HEK293 (cell line): ENCODE measurements around the gene PHF13.

Experiments
- CTCF ChIA-PET: fragments of 350-600 bp; formaldehyde crosslinking; extraction: SDS; loops from one replicate; lab custom pipeline; 2021; ENCODE audit warnings: antibody characterized with exemption; lab: Yijun Ruan, JAX
- POLR2A ChIA-PET: fragments of 300-600 bp; formaldehyde crosslinking; extraction: SDS; loops from one replicate; lab custom pipeline; 2020; ENCODE audit warnings: antibody characterized with exemption, inconsistent platforms; lab: Yijun Ruan, JAX
- H3K27ac ChIP-seq: fragments of 200-500 bp; sonication (Bioruptor generic); 2 replicates; pipeline ENCODE4 v1.5.1; 2014; ENCODE audit warnings: low read depth, low read length, control low read depth, inconsistent platforms; ENCODE audit errors: extremely low read depth
- H3K36me3 ChIP-seq, 2 experiments: fragments of 200-500 bp in 1 of 2; sonication (Bioruptor generic) in 1 of 2; 1 replicate in 1 of 2; 2 replicates in 1 of 2; pipeline ENCODE4 v1.5.1; 2014 to 2017; ENCODE audit warnings: inconsistent platforms in 2 of 2, low read length in 2 of 2; ENCODE audit not compliant: control insufficient read depth in 2 of 2, insufficient read depth in 1 of 2
- H3K4me1 ChIP-seq: fragments of 200-500 bp; sonication (Bioruptor generic); 2 replicates; pipeline ENCODE4 v1.5.1; 2014; ENCODE audit warnings: mild to moderate bottlenecking, low read length, inconsistent platforms; ENCODE audit not compliant: control insufficient read depth, insufficient read depth
- H3K4me3 ChIP-seq: 2 replicates; pipeline ENCODE4 v1.5.1; 2011; ENCODE audit warnings: low read depth, mild to moderate bottlenecking, control low read depth, low read length, moderate library complexity
- H3K9me3 ChIP-seq: fragments of 200-500 bp; sonication (Bioruptor generic); 2 replicates; pipeline ENCODE4 v1.5.1; 2014; ENCODE audit warnings: low read depth, low read length, inconsistent platforms; ENCODE audit not compliant: control insufficient read depth, insufficient read depth
- EGR2 ChIP-seq: fragments of 450-650 bp; formaldehyde crosslinking; IDR thresholded peaks from 2 replicates; pipeline ENCODE4 v1.5.1; 2016; ENCODE audit warnings: low read depth, missing biosample characterization, missing genetic modification characterization
- GLIS1 ChIP-seq: fragments of 450-650 bp; formaldehyde crosslinking; IDR thresholded peaks from 2 replicates; pipeline ENCODE4 v1.5.1; 2016; ENCODE audit warnings: missing biosample characterization, missing genetic modification characterization
- KLF10 ChIP-seq: fragments of 450-650 bp; IDR thresholded peaks from 2 replicates; pipeline ENCODE4 v1.5.1; 2018; ENCODE audit warnings: missing biosample characterization, mild to moderate bottlenecking, missing genetic modification characterization
- KLF7 ChIP-seq: fragments of 450-650 bp; formaldehyde crosslinking; IDR thresholded peaks from 2 replicates; pipeline ENCODE4 v1.5.1; 2016; ENCODE audit warnings: missing biosample characterization, missing genetic modification characterization, borderline replicate concordance
- SP2 ChIP-seq: fragments of 450-650 bp; formaldehyde crosslinking; IDR thresholded peaks from 2 replicates; pipeline ENCODE4 v1.5.1; 2016; ENCODE audit warnings: missing biosample characterization, missing genetic modification characterization
- ZBTB20 ChIP-seq: fragments of 450-650 bp; formaldehyde crosslinking; IDR thresholded peaks from 2 replicates; pipeline ENCODE4 v1.5.1; 2016; ENCODE audit warnings: missing biosample characterization, missing genetic modification characterization
- ZBTB21 ChIP-seq: fragments of 450-650 bp; formaldehyde crosslinking; IDR thresholded peaks from 2 replicates; pipeline ENCODE4 v1.5.1; 2017; ENCODE audit warnings: missing biosample characterization, missing genetic modification characterization
- ZBTB48 ChIP-seq: fragments of 450-650 bp; formaldehyde crosslinking; IDR thresholded peaks from 2 replicates; pipeline ENCODE4 v1.5.1; 2016; ENCODE audit warnings: missing biosample characterization, missing genetic modification characterization
- ZBTB7A ChIP-seq: fragments of 450-650 bp; formaldehyde crosslinking; IDR thresholded peaks from 2 replicates; pipeline ENCODE4 v1.5.1; 2016; ENCODE audit warnings: low read depth, missing biosample characterization, missing genetic modification characterization
- ZEB2 ChIP-seq: fragments of 450-650 bp; formaldehyde crosslinking; IDR thresholded peaks from 2 replicates; pipeline ENCODE4 v1.5.1; 2016; ENCODE audit warnings: missing biosample characterization, missing genetic modification characterization
- ZFHX2 ChIP-seq: fragments of 450-650 bp; formaldehyde crosslinking; conservative IDR thresholded peaks from 2 replicates; pipeline ENCODE4 v1.5.1; 2016; ENCODE audit warnings: missing biosample characterization, missing genetic modification characterization
- ZNF19 ChIP-seq: fragments of 450-650 bp; formaldehyde crosslinking; IDR thresholded peaks from 2 replicates; pipeline ENCODE4; 2016; ENCODE audit warnings: missing biosample characterization, missing genetic modification characterization, low read depth
- ZNF366 ChIP-seq: fragments of 450-650 bp; formaldehyde crosslinking; conservative IDR thresholded peaks from 2 replicates; pipeline ENCODE4 v1.5.1; 2016; ENCODE audit warnings: missing biosample characterization, missing genetic modification characterization
- ZNF391 ChIP-seq: fragments of 450-650 bp; formaldehyde crosslinking; IDR thresholded peaks from 2 replicates; pipeline ENCODE4 v1.5.1; 2016; ENCODE audit warnings: low read depth, missing biosample characterization, missing genetic modification characterization, borderline replicate concordance
- ZNF433 ChIP-seq: fragments of 450-650 bp; formaldehyde crosslinking; IDR thresholded peaks from 2 replicates; pipeline ENCODE4 v1.5.1; 2016; ENCODE audit warnings: missing biosample characterization, missing genetic modification characterization, low read depth
- ZNF629 ChIP-seq: fragments of 450-650 bp; formaldehyde crosslinking; IDR thresholded peaks from 2 replicates; pipeline ENCODE4 v1.5.1; 2017; ENCODE audit warnings: missing biosample characterization, missing genetic modification characterization
- ZNF777 ChIP-seq: fragments of 450-650 bp; formaldehyde crosslinking; IDR thresholded peaks from 2 replicates; pipeline ENCODE4 v1.5.1; 2017; ENCODE audit warnings: missing biosample characterization, missing genetic modification characterization, borderline replicate concordance
- TF ChIP-seq, protein P1 (sequence below): fragments of 450-650 bp; formaldehyde crosslinking; conservative IDR thresholded peaks from 2 replicates; pipeline ENCODE4 v1.5.1; 2016; ENCODE audit warnings: low read depth, missing biosample characterization, missing genetic modification characterization
- TF ChIP-seq, protein P2 (sequence below): fragments of 450-650 bp; formaldehyde crosslinking; optimal IDR thresholded peaks from 2 replicates; pipeline ENCODE3; 2016; ENCODE audit warnings: missing biosample characterization, mild to moderate bottlenecking, missing genetic modification characterization
- TF ChIP-seq, protein P3 (sequence below): fragments of 450-650 bp; formaldehyde crosslinking; IDR thresholded peaks from 2 replicates; pipeline ENCODE4 v1.5.1; 2016; ENCODE audit warnings: missing biosample characterization, missing genetic modification characterization
- TF ChIP-seq, protein P4 (sequence below): fragments of 450-650 bp; formaldehyde crosslinking; IDR thresholded peaks from 2 replicates; pipeline ENCODE4; 2016; ENCODE audit warnings: missing biosample characterization, missing genetic modification characterization
- TF ChIP-seq, protein P5 (sequence below): fragments of 450-650 bp; formaldehyde crosslinking; IDR thresholded peaks from 2 replicates; pipeline ENCODE4 v1.5.1; 2016; ENCODE audit warnings: missing biosample characterization, missing genetic modification characterization

PHF13 gene

DNA sequence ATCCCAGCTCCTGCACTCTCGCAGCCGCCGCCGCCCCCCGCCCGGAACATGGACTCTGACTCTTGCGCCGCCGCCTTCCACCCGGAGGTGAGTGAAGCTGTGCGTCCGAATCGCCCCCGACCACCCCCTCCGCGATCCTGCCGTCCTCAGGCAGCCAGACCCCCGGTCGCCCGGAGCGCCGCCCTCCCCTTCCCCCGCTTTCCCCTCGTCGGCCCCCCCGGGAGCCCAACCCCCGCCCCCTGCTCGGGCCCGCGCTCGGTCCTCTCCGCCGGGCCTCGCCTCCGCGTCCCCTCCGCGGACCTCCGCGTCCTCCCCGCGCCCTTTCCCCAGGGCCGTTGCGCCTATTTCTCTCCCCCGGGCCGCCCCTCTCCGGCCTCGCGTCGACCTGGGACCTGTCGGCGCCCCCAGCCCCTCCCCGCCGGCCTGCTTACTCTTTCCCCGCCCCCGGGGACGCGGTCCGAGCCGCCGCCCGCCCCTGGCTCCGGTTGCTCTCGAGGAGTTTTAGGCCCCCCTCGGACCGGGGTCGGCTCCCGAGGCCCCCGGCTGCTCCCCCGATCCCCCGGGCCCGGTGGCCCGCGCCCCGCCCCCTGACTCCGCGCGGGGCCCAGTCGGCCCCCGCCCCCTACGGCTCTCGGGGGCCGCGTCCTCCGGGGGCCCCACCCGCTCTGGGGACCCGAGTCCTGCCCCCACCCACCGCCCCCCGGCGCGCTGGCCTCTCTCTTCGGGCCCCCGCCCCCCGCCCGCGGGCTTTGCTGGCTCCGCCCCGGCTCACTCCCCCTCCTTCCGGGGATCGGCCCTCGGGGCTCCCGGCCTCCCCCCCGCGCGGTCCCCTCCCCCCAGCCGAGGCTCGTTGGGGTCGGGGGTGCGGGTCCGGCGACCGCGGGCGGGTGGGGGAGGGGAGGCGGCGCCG is 743 bp downstream of the PHF13 start (continued):
- TF ChIP-seq ZNF777, result no peak
- TF ChIP-seq KLF10 (tag by site-specific recombination), result no peak
- TF ChIP-seq KLF7 (tag by site-specific recombination), result no peak
- TF ChIP-seq ZNF19, result no peak
- TF ChIP-seq, protein P1, sequence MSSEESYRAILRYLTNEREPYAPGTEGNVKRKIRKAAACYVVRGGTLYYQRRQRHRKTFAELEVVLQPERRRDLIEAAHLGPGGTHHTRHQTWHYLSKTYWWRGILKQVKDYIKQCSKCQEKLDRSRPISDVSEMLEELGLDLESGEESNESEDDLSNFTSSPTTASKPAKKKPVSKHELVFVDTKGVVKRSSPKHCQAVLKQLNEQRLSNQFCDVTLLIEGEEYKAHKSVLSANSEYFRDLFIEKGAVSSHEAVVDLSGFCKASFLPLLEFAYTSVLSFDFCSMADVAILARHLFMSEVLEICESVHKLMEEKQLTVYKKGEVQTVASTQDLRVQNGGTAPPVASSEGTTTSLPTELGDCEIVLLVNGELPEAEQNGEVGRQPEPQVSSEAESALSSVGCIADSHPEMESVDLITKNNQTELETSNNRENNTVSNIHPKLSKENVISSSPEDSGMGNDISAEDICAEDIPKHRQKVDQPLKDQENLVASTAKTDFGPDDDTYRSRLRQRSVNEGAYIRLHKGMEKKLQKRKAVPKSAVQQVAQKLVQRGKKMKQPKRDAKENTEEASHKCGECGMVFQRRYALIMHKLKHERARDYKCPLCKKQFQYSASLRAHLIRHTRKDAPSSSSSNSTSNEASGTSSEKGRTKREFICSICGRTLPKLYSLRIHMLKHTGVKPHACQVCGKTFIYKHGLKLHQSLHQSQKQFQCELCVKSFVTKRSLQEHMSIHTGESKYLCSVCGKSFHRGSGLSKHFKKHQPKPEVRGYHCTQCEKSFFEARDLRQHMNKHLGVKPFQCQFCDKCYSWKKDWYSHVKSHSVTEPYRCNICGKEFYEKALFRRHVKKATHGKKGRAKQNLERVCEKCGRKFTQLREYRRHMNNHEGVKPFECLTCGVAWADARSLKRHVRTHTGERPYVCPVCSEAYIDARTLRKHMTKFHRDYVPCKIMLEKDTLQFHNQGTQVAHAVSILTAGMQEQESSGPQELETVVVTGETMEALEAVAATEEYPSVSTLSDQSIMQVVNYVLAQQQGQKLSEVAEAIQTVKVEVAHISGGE (tag by site-specific recombination), result 0 out of 2 replicates have a peak, but pooled peaks have one; percentile 24
- peak; percentile 42 for TF ChIP-seq SP2
- TF ChIP-seq ZBTB20 (tag by site-specific recombination), result peak; percentile 33
- TF ChIP-seq ZBTB48 (tag by site-specific recombination), result 0 out of 2 replicates have a peak, but pooled peaks have one; percentile 8
- TF ChIP-seq ZNF433 (tag by site-specific recombination), result no peak
- TF ChIP-seq GLIS1, result 0 out of 2 replicates have a peak, but pooled peaks have one; percentile 25
- TF ChIP-seq ZNF366 (tag by site-specific recombination), result no peak
- TF ChIP-seq, all 188 proteins: peak for 9

DNA sequence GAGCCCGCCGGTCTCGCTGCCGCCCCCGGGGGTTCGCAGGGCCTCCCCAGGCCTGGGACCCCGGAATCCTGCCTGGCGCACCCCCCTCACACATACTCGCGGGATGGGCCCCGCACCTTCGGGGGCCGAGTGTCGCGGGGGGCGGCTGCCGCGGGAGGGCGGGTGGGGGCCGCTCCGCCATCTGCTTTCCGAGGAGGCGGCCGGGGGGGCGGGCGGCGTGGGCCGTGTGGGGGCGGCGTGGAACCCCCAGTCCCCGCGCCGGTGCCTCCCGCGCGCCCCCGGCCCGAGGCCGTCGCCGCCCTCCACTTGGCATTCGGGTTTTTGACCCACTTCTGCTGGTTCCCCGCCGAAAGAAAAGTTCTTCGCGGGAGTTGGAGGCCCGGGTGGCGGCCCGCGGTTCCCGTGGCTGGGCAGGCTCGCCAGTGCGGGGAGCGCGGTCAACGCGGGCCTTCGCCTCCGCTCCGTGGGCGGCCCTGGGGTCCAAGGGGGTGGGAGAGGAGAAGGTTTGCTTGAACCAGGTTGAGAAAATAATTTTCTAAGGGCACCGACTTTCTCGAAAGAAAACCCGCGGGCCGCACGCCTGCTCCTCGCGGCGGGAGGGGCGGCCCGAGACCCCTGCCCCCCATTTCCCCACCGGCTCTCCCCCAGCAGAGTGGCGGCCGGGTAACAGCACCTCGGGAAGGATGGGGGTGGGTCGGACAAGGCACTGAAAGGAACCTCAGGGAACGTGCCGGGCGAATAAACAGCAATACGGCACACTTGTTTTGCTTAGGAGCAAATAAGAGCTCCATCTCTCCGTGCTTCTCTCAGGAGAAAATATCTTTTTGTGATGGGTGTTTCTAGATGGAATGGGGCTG is 1.6 kb downstream of the PHF13 start:
- POLR2A ChIA-PET, result interaction anchor here (0.6 to 1.0 kb wide), 4 partner anchors 11 to 59 kb away, joined by 3 to 6 read pairs (median 4); no protein-coding TSS in a partner anchor
- CTCF ChIA-PET, result no interaction called here
- peak overlapping the region; percentile 88 for H3K4me3 ChIP-seq
- H3K27ac ChIP-seq, result peak overlapping the region; percentile 54
- no peaks in the 10 kb centered on the region for H3K9me3 ChIP-seq
- peaks cover 20 to 38% of the 10 kb centered on the region in 2 experiments; a peak in 2 of 3 replicates for H3K36me3 ChIP-seq
- H3K4me1 ChIP-seq, result no peaks in the 10 kb centered on the region
- TF ChIP-seq SP2, result peak; percentile 19; the same call in 1 of the 2 replicates
- TF ChIP-seq ZNF629 (tag by site-specific recombination), result no peak
- peak; percentile 73 for TF ChIP-seq EGR2 (tag by site-specific recombination)
- TF ChIP-seq, protein P2, sequence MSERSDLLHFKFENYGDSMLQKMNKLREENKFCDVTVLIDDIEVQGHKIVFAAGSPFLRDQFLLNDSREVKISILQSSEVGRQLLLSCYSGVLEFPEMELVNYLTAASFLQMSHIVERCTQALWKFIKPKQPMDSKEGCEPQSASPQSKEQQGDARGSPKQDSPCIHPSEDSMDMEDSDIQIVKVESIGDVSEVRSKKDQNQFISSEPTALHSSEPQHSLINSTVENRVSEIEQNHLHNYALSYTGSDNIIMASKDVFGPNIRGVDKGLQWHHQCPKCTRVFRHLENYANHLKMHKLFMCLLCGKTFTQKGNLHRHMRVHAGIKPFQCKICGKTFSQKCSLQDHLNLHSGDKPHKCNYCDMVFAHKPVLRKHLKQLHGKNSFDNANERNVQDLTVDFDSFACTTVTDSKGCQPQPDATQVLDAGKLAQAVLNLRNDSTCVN (tag by site-specific recombination), result peak; percentile 65
- 0 out of 2 replicates have a peak, but pooled peaks have one; percentile 31 for TF ChIP-seq ZBTB7A
- TF ChIP-seq ZBTB21 (tag by site-specific recombination), result no peak
- no peak for TF ChIP-seq ZNF391 (tag by site-specific recombination)
- peak; percentile 30; the same call in 1 of the 2 replicates for TF ChIP-seq ZBTB20 (tag by site-specific recombination)
- TF ChIP-seq, protein P3, sequence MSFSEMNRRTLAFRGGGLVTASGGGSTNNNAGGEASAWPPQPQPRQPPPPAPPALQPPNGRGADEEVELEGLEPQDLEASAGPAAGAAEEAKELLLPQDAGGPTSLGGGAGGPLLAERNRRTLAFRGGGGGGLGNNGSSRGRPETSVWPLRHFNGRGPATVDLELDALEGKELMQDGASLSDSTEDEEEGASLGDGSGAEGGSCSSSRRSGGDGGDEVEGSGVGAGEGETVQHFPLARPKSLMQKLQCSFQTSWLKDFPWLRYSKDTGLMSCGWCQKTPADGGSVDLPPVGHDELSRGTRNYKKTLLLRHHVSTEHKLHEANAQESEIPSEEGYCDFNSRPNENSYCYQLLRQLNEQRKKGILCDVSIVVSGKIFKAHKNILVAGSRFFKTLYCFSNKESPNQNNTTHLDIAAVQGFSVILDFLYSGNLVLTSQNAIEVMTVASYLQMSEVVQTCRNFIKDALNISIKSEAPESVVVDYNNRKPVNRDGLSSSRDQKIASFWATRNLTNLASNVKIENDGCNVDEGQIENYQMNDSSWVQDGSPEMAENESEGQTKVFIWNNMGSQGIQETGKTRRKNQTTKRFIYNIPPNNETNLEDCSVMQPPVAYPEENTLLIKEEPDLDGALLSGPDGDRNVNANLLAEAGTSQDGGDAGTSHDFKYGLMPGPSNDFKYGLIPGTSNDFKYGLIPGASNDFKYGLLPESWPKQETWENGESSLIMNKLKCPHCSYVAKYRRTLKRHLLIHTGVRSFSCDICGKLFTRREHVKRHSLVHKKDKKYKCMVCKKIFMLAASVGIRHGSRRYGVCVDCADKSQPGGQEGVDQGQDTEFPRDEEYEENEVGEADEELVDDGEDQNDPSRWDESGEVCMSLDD, result 0 out of 2 replicates have a peak, but pooled peaks have one; percentile 18
- TF ChIP-seq ZFHX2 (tag by site-specific recombination), result peak; percentile 77
- TF ChIP-seq, protein P4, sequence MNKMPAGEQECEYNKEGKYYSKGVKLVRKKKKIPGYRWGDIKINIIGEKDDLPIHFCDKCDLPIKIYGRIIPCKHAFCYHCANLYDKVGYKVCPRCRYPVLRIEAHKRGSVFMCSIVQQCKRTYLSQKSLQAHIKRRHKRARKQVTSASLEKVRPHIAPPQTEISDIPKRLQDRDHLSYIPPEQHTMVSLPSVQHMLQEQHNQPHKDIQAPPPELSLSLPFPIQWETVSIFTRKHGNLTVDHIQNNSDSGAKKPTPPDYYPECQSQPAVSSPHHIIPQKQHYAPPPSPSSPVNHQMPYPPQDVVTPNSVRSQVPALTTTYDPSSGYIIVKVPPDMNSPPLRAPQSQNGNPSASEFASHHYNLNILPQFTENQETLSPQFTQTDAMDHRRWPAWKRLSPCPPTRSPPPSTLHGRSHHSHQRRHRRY, result no peak
- TF ChIP-seq, protein P5, sequence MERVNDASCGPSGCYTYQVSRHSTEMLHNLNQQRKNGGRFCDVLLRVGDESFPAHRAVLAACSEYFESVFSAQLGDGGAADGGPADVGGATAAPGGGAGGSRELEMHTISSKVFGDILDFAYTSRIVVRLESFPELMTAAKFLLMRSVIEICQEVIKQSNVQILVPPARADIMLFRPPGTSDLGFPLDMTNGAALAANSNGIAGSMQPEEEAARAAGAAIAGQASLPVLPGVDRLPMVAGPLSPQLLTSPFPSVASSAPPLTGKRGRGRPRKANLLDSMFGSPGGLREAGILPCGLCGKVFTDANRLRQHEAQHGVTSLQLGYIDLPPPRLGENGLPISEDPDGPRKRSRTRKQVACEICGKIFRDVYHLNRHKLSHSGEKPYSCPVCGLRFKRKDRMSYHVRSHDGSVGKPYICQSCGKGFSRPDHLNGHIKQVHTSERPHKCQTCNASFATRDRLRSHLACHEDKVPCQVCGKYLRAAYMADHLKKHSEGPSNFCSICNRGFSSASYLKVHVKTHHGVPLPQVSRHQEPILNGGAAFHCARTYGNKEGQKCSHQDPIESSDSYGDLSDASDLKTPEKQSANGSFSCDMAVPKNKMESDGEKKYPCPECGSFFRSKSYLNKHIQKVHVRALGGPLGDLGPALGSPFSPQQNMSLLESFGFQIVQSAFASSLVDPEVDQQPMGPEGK (tag by site-specific recombination), result peak; percentile 58; the same call in 1 of the 2 replicates
- TF ChIP-seq GLIS1, result peak; percentile 33
- peak; percentile 23; the same call in 1 of the 2 replicates for TF ChIP-seq ZEB2 (tag by site-specific recombination)
